Measurements from ENCODE around the gene CFAP97. TPM values are rescaled to one million over a fixed set of nuclear protein-coding genes. Genes with fewer than 3 reads are reported as not detected.

The CFAP97 gene
- total RNA-seq, 1 experiment from 2014 or later: 36.9 TPM

- no peak overlapping the region for H3K27ac Mint-ChIP-seq (ENCODE audit: unreplicated experiment)
- DNase-seq: no peak
- no TSS peak for BruUV-seq (replicated peaks)
- CTCF ChIA-PET: interaction anchor here (0.6 kb wide), 1 partner anchor 32 kb away, joined by 4 read pairs; no protein-coding TSS in a partner anchor
- no peaks in the 10 kb centered on the region for H3K27me3 Mint-ChIP-seq (ENCODE audit: unreplicated experiment)
- H3K9me3 Mint-ChIP-seq (ENCODE audit: low read depth, unreplicated experiment): no peaks in the 10 kb centered on the region
- peaks cover 21% of the 10 kb centered on the region for H3K4me1 Mint-ChIP-seq (ENCODE audit: low read depth, unreplicated experiment)
- intact Hi-C loops (cut with micrococcal nuclease; ENCODE audit: unreplicated experiment): no loop called here
- no peak for TF ChIP-seq CTCF (IDR thresholded peaks at IDR 0.05; ENCODE audit: unreplicated experiment)
- H3K36me3 Mint-ChIP-seq (ENCODE audit: insufficient read depth, unreplicated experiment): no peaks in the 10 kb centered on the region
- H3K4me3 Mint-ChIP-seq (ENCODE audit: low read depth, unreplicated experiment): no peak overlapping the region
Observed at GRCh38 chr4:185235119-185235842, 31.5 kb upstream of the CFAP97 start.

- CTCF ChIA-PET: interaction anchor here (0.7 kb wide), 1 partner anchor 31 kb away, joined by 5 read pairs; no protein-coding TSS in a partner anchor
- Mint-ChIP-seq H3K27ac (ENCODE audit: unreplicated experiment) (peak overlapping the region; percentile 75), H3K4me3 (ENCODE audit: low read depth, unreplicated experiment) (peak overlapping the region; percentile 36), H3K36me3 (ENCODE audit: insufficient read depth, unreplicated experiment) (no peaks in the 10 kb centered on the region), H3K9me3 (ENCODE audit: low read depth, unreplicated experiment) (no peaks in the 10 kb centered on the region), H3K27me3 (ENCODE audit: unreplicated experiment) (no peaks in the 10 kb centered on the region), H3K4me1 (ENCODE audit: low read depth, unreplicated experiment) (peaks cover 21% of the 10 kb centered on the region)
- BruUV-seq (replicated peaks): no TSS peak
- peak; percentile 13 for DNase-seq
- intact Hi-C loops (cut with micrococcal nuclease; ENCODE audit: unreplicated experiment): loop anchor here (5.0 kb wide), 1 partner anchor 75 kb away; no protein-coding TSS in a partner anchor
- TF ChIP-seq CTCF (IDR thresholded peaks at IDR 0.05; ENCODE audit: unreplicated experiment): no peak
Observed at GRCh38 chr4:185232370-185232769, 28.6 kb upstream of the CFAP97 start.

GRCh38 chr4:185229021-185229818 lies 25.4 kb upstream of the CFAP97 start:
- no peak for DNase-seq
- intact Hi-C loops (cut with micrococcal nuclease; ENCODE audit: unreplicated experiment): no loop called here
- H3K27me3 Mint-ChIP-seq (ENCODE audit: unreplicated experiment): no peaks in the 10 kb centered on the region
- no peaks in the 10 kb centered on the region for H3K36me3 Mint-ChIP-seq (ENCODE audit: insufficient read depth, unreplicated experiment)
- peaks cover 12% of the 10 kb centered on the region for H3K4me1 Mint-ChIP-seq (ENCODE audit: low read depth, unreplicated experiment)
- no peak overlapping the region for H3K27ac Mint-ChIP-seq (ENCODE audit: unreplicated experiment)
- BruUV-seq (replicated peaks): no TSS peak
- CTCF ChIA-PET: interaction anchor here (0.6 kb wide), 1 partner anchor 645 kb away, joined by 3 read pairs; no protein-coding TSS in a partner anchor
- H3K4me3 Mint-ChIP-seq (ENCODE audit: low read depth, unreplicated experiment): no peak overlapping the region
- H3K9me3 Mint-ChIP-seq (ENCODE audit: low read depth, unreplicated experiment): no peaks in the 10 kb centered on the region
- TF ChIP-seq CTCF (IDR thresholded peaks at IDR 0.05; ENCODE audit: unreplicated experiment): no peak

DNA sequence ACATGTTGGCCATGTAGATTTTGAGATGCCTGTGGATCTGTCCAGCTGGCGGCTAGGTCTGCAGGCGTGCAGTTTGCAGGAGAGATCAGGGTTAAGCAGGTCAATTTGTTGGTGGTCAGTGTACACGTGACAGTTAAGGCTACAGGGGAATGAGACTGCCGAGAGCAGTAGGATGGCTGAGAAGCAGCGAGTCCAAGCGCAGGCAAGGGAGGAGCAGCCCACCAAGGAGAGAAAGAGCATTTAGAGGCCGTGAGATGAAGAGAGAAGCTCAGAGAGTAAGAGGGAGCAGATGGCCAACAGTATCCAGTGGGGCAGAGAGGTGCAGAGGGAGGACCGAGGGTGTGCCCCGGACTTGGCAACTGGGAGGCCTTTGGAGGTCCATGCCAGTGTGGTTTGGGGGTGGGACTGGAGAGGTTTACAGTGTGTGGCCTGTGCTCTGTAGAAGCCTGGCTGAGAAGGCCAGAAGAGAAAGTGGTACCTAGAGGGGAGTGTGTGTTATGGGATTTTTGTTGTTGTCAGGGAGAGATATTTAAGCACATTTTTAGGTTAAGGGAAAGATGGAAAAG lies 24.0 kb upstream of the CFAP97 start:
- TF ChIP-seq CTCF (IDR thresholded peaks at IDR 0.05; ENCODE audit: unreplicated experiment): no peak
- Mint-ChIP-seq H3K4me3 (ENCODE audit: low read depth, unreplicated experiment) (no peak overlapping the region), H3K27ac (ENCODE audit: unreplicated experiment) (no peak overlapping the region), H3K9me3 (ENCODE audit: low read depth, unreplicated experiment) (no peaks in the 10 kb centered on the region), H3K36me3 (ENCODE audit: insufficient read depth, unreplicated experiment) (no peaks in the 10 kb centered on the region), H3K4me1 (ENCODE audit: low read depth, unreplicated experiment) (peaks cover 12% of the 10 kb centered on the region), H3K27me3 (ENCODE audit: unreplicated experiment) (no peaks in the 10 kb centered on the region)
- CTCF ChIA-PET: interaction anchor here (0.7 to 1.3 kb wide), 2 partner anchors 169 to 198 kb away, joined by 3 read pairs; partner anchors contain the start of genes ANKRD37 and UFSP2
- no peak for DNase-seq
- BruUV-seq (replicated peaks): no TSS peak
- intact Hi-C loops (cut with micrococcal nuclease; ENCODE audit: unreplicated experiment): no loop called here
